Embryonic facial prominence (tissue), 1 donor: ENCODE data around the gene TNFAIP3.
"Not testable (repeated sequence)": the region's sequence is repeated elsewhere in the genome, so short reads cannot be mapped to it uniquely, and the experiment has no call there.

ENCODE experiments used
- DNase-seq: peaks from one replicate; pipeline ENCODE4 v3.0.0-alpha.2; 2016; ENCODE audit errors: extremely low spot score

Gene TNFAIP3

GRCh38 chr6:137844773-137845172 lies 22.3 kb upstream of the TNFAIP3 start:
- not testable (repeated sequence) for DNase-seq

GRCh38 chr6:137845460-137845859 lies 21.6 kb upstream of the TNFAIP3 start:
- no peak for DNase-seq

- no peak for DNase-seq
Observed at GRCh38 chr6:137846274-137846673, 20.8 kb upstream of the TNFAIP3 start.

GRCh38 chr6:137846772-137847313 lies 20.2 kb upstream of the TNFAIP3 start:
- no peak for DNase-seq

- no peak for DNase-seq
Observed at GRCh38 chr6:137847748-137848147, 19.3 kb upstream of the TNFAIP3 start.

GRCh38 chr6:137848672-137849071 lies 18.4 kb upstream of the TNFAIP3 start:
- peak; percentile 45 for DNase-seq

GRCh38 chr6:137849181-137849980 lies 17.7 kb upstream of the TNFAIP3 start:
- DNase-seq: no peak

- DNase-seq: no peak
Observed at GRCh38 chr6:137849981-137850714, 16.9 kb upstream of the TNFAIP3 start.

GRCh38 chr6:137850816-137851602 lies 16.1 kb upstream of the TNFAIP3 start:
- DNase-seq: no peak

GRCh38 chr6:137851669-137852068 lies 15.4 kb upstream of the TNFAIP3 start:
- no peak for DNase-seq

GRCh38 chr6:137852346-137852745 lies 14.7 kb upstream of the TNFAIP3 start:
- DNase-seq: no peak

GRCh38 chr6:137852811-137853210 lies 14.2 kb upstream of the TNFAIP3 start:
- DNase-seq: no peak

- DNase-seq: no peak
Observed at GRCh38 chr6:137853569-137854213, 13.4 kb upstream of the TNFAIP3 start.

- no peak for DNase-seq
Observed at GRCh38 chr6:137856138-137856898, 10.7 kb upstream of the TNFAIP3 start.

- DNase-seq: no peak
Observed at GRCh38 chr6:137859025-137859424, 8.0 kb upstream of the TNFAIP3 start.

GRCh38 chr6:137860394-137861005 lies 6.6 kb upstream of the TNFAIP3 start:
- DNase-seq: no peak

- DNase-seq: no peak
Observed at GRCh38 chr6:137861550-137862337, 5.3 kb upstream of the TNFAIP3 start.

- no peak for DNase-seq
Observed at GRCh38 chr6:137862419-137863090, 4.5 kb upstream of the TNFAIP3 start.
